ENCODE results near the gene NHSL1.

Gene NHSL1

DNA sequence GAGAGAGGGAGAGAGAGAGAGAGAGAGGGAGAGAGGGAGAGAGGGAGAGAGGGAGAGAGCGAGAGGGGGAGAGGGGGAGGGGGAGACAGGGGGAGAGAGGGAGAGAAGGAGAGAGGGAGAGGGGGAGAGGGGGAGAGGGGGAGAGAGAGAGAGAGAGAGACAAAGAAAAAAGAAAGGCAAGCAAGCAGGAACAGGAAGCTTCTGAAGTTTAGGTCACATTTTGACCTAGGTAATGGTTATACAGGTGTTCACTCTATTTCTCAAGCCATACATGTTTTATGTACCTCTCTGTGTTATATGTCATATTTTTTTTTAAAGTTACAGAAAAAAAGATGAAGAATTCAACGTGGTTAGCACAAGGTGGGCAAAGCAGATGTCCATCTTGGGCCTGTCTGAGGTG, 9.4 kb downstream of the NHSL1 start:
- TF ChIP-seq, protein P1, sequence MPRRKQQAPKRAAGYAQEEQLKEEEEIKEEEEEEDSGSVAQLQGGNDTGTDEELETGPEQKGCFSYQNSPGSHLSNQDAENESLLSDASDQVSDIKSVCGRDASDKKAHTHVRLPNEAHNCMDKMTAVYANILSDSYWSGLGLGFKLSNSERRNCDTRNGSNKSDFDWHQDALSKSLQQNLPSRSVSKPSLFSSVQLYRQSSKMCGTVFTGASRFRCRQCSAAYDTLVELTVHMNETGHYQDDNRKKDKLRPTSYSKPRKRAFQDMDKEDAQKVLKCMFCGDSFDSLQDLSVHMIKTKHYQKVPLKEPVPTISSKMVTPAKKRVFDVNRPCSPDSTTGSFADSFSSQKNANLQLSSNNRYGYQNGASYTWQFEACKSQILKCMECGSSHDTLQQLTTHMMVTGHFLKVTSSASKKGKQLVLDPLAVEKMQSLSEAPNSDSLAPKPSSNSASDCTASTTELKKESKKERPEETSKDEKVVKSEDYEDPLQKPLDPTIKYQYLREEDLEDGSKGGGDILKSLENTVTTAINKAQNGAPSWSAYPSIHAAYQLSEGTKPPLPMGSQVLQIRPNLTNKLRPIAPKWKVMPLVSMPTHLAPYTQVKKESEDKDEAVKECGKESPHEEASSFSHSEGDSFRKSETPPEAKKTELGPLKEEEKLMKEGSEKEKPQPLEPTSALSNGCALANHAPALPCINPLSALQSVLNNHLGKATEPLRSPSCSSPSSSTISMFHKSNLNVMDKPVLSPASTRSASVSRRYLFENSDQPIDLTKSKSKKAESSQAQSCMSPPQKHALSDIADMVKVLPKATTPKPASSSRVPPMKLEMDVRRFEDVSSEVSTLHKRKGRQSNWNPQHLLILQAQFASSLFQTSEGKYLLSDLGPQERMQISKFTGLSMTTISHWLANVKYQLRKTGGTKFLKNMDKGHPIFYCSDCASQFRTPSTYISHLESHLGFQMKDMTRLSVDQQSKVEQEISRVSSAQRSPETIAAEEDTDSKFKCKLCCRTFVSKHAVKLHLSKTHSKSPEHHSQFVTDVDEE (CRISPR knock-in tag; IDR thresholded peaks at IDR 0.05), result no peak
- TF ChIP-seq TCF4 (CRISPR knock-in tag; IDR thresholded peaks at IDR 0.05; ENCODE audit: borderline replicate concordance), result no peak
- no peak for ATAC-seq

DNA sequence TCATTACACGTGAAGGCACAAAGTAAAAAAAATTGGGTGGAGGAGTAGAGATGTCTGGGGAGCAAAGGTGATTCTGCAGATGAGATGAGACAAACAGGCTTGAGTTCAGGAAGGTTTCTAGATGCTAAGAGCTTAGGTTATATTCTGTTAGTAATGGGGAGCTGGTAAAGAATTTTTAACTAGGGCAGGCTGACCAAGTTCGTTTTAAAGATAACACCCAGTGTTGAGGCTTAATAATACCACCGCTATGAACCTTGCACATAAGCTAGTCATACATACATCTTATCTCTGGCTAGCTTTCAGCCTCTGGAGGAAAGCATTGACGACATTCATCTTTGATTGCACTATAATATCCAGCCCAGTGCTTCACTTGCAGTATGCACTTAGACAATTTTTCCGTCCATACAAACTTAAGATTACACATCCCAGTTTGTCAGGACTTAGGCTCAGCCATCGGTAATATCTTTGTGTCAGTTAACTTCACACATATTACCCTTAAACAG, 12.1 kb downstream of the NHSL1 start:
- ATAC-seq, result no peak
- no peak for TF ChIP-seq PPARA (CRISPR knock-in tag; IDR thresholded peaks at IDR 0.05; ENCODE audit: borderline replicate concordance)
- TF ChIP-seq, protein P2, sequence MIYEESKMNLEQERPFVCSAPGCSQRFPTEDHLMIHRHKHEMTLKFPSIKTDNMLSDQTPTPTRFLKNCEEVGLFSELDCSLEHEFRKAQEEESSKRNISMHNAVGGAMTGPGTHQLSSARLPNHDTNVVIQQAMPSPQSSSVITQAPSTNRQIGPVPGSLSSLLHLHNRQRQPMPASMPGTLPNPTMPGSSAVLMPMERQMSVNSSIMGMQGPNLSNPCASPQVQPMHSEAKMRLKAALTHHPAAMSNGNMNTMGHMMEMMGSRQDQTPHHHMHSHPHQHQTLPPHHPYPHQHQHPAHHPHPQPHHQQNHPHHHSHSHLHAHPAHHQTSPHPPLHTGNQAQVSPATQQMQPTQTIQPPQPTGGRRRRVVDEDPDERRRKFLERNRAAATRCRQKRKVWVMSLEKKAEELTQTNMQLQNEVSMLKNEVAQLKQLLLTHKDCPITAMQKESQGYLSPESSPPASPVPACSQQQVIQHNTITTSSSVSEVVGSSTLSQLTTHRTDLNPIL (CRISPR knock-in tag; IDR thresholded peaks at IDR 0.05; ENCODE audit: low read depth), result no peak
- TF ChIP-seq TCF4 (CRISPR knock-in tag; IDR thresholded peaks at IDR 0.05; ENCODE audit: borderline replicate concordance), result no peak
- TF ChIP-seq ZFP3 (CRISPR knock-in tag; IDR thresholded peaks at IDR 0.05), result no peak
- no peak for TF ChIP-seq ISL1 (CRISPR knock-in tag; IDR thresholded peaks at IDR 0.05)
- no peak for TF ChIP-seq ZNF8 (CRISPR knock-in tag; IDR thresholded peaks at IDR 0.05)
- no peak for TF ChIP-seq SNAI2 (CRISPR knock-in tag; IDR thresholded peaks at IDR 0.05)
- no peak for TF ChIP-seq ZFP30 (CRISPR knock-in tag; IDR thresholded peaks at IDR 0.05)
- no peak for TF ChIP-seq ARNTL (CRISPR knock-in tag; IDR thresholded peaks at IDR 0.05; ENCODE audit: borderline replicate concordance, low read depth)
- no peak for TF ChIP-seq ZC3H10 (CRISPR knock-in tag; IDR thresholded peaks at IDR 0.05)
- TF ChIP-seq RARB (CRISPR knock-in tag; IDR thresholded peaks at IDR 0.05), result no peak
- TF ChIP-seq, protein P3, sequence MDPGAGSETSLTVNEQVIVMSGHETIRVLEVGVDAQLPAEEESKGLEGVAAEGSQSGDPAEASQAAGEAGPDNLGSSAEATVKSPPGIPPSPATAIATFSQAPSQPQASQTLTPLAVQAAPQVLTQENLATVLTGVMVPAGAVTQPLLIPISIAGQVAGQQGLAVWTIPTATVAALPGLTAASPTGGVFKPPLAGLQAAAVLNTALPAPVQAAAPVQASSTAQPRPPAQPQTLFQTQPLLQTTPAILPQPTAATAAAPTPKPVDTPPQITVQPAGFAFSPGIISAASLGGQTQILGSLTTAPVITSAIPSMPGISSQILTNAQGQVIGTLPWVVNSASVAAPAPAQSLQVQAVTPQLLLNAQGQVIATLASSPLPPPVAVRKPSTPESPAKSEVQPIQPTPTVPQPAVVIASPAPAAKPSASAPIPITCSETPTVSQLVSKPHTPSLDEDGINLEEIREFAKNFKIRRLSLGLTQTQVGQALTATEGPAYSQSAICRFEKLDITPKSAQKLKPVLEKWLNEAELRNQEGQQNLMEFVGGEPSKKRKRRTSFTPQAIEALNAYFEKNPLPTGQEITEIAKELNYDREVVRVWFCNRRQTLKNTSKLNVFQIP (CRISPR knock-in tag; IDR thresholded peaks at IDR 0.05; ENCODE audit: borderline replicate concordance, low read depth), result no peak

DNA sequence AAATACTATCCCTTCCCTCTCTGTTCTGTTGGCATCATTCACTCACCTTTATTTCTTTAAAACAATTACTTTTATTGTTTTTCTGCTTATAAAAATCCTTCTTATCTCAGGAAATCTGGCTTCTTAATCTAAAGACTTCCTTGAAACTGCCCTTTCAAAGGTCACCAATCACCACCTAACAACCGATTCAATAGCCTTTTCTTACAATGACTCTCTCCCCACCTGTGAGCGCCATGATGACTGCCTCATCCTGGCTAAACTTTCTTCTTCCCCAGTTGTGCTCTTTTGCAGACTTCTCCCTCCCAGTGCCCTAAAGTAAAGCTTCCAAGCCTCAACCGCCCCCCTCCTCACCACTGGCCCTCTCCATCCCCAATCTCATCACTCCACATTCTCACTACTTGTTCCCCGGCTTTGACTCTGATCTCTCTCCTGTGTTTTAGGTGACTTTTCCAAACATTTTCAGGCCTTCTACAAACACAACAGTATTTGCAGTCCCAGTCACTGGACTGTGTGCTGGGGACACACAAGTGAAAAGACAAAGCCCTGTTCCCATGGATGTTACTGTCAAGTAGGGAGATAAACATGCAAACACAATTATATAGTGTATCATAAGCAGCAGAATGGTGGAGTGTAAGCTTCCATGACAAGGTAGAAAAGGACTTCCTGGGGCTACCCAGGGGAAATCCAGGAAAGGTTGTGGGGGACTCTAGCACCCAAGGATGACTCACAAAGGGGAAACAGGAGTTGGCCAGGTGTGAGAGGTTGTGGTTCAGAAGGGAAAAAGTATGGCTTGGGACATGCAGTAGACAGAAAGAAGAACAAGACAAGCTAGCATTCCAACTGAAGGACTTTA, 12.8 kb downstream of the NHSL1 start:
- ATAC-seq, result no peak
- TF ChIP-seq TCF4 (CRISPR knock-in tag; IDR thresholded peaks at IDR 0.05; ENCODE audit: borderline replicate concordance) (no peak), ESRRG (CRISPR knock-in tag; IDR thresholded peaks at IDR 0.05) (no peak), ARNTL (CRISPR knock-in tag; IDR thresholded peaks at IDR 0.05; ENCODE audit: borderline replicate concordance, low read depth) (no peak), TOX (CRISPR knock-in tag; IDR thresholded peaks at IDR 0.05; ENCODE audit: borderline replicate concordance) (no peak), OSR1 (CRISPR knock-in tag; IDR thresholded peaks at IDR 0.05) (no peak), ZNF565 (CRISPR knock-in tag; conservative IDR thresholded peaks at IDR 0.05; ENCODE audit: low read depth) (no peak), ZNF8 (CRISPR knock-in tag; IDR thresholded peaks at IDR 0.05) (no peak), RARB (CRISPR knock-in tag; IDR thresholded peaks at IDR 0.05) (no peak), CSDC2 (CRISPR knock-in tag; IDR thresholded peaks at IDR 0.05) (no peak), SNAI2 (CRISPR knock-in tag; IDR thresholded peaks at IDR 0.05) (no peak), PPARA (CRISPR knock-in tag; IDR thresholded peaks at IDR 0.05; ENCODE audit: borderline replicate concordance) (no peak), ZFP3 (CRISPR knock-in tag; IDR thresholded peaks at IDR 0.05) (no peak), ISL1 (CRISPR knock-in tag; IDR thresholded peaks at IDR 0.05) (no peak)
- TF ChIP-seq, protein P1 (CRISPR knock-in tag; IDR thresholded peaks at IDR 0.05), result no peak
- TF ChIP-seq, protein P3 (CRISPR knock-in tag; IDR thresholded peaks at IDR 0.05; ENCODE audit: borderline replicate concordance, low read depth), result no peak
- TF ChIP-seq, protein P4, sequence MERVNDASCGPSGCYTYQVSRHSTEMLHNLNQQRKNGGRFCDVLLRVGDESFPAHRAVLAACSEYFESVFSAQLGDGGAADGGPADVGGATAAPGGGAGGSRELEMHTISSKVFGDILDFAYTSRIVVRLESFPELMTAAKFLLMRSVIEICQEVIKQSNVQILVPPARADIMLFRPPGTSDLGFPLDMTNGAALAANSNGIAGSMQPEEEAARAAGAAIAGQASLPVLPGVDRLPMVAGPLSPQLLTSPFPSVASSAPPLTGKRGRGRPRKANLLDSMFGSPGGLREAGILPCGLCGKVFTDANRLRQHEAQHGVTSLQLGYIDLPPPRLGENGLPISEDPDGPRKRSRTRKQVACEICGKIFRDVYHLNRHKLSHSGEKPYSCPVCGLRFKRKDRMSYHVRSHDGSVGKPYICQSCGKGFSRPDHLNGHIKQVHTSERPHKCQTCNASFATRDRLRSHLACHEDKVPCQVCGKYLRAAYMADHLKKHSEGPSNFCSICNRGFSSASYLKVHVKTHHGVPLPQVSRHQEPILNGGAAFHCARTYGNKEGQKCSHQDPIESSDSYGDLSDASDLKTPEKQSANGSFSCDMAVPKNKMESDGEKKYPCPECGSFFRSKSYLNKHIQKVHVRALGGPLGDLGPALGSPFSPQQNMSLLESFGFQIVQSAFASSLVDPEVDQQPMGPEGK (CRISPR knock-in tag; IDR thresholded peaks at IDR 0.05; ENCODE audit: borderline replicate concordance), result no peak
- TF ChIP-seq, protein P2 (CRISPR knock-in tag; IDR thresholded peaks at IDR 0.05; ENCODE audit: low read depth), result no peak

All from SK-N-SH treated with all-trans-retinoic acid at 6 μM for 48 hours (cell line).